Kidney (tissue), 14 donors: ENCODE data around the gene NFIL3. TPM values are rescaled to one million over a fixed set of nuclear protein-coding genes. Genes with fewer than 3 reads are reported as not detected.

Experiments
- DNase-seq, 5 donors: peaks; one replicate each; pipeline ENCODE4 v3.0.0-alpha.2; 2013 to 2020
- FAIRE-seq: peaks from 2 replicates; lab custom pipeline; 2012; peaks lifted over from hg19 to GRCh38; lab: Jason Lieb, UNC
- H3K27ac ChIP-seq, 2 donors: one replicate each; pipeline ENCODE4 v1.7.0; 2013; ENCODE audit warnings: low read depth in 2 of 2, low read length in 2 of 2, inconsistent platforms in 1 of 2
- H3K27me3 ChIP-seq: one replicate; pipeline ENCODE4 v1.7.1; 2013; ENCODE audit warnings: low read length, inconsistent platforms; ENCODE audit not compliant: control insufficient read depth, insufficient read depth
- H3K36me3 ChIP-seq, 3 donors: one replicate each; pipeline versions ENCODE4 v1.7.0 to v1.7.1; 2013; ENCODE audit warnings: low read length in 3 of 3, control low read depth in 1 of 3, inconsistent platforms in 1 of 3; ENCODE audit not compliant: insufficient read depth in 3 of 3, control insufficient read depth in 2 of 3
- H3K4me1 ChIP-seq, 3 donors: one replicate each; pipeline versions ENCODE4 v1.7.0 to v1.7.1; 2013; ENCODE audit warnings: low read length in 3 of 3, inconsistent platforms in 1 of 3, low read depth in 1 of 3; ENCODE audit not compliant: control insufficient read depth in 2 of 3, insufficient read depth in 2 of 3
- H3K4me3 ChIP-seq, 3 donors: one replicate each; pipeline versions ENCODE4 v1.7.0 to v1.8.1; 2013; ENCODE audit warnings: low read length in 3 of 3, control low read depth in 1 of 3, inconsistent platforms in 1 of 3
- H3K9ac ChIP-seq, 3 donors: one replicate each; pipeline versions ENCODE4 v1.7.0 to v1.7.1; 2013; ENCODE audit warnings: low read length in 3 of 3, control low read depth in 1 of 3, inconsistent platforms in 1 of 3
- H3K9me3 ChIP-seq, 3 donors: one replicate each; pipeline versions ENCODE4 v1.7.0 to v1.7.1; 2013; ENCODE audit warnings: low read length in 3 of 3, control low read depth in 1 of 3, inconsistent platforms in 1 of 3; ENCODE audit not compliant: control insufficient read depth in 2 of 3, insufficient read depth in 1 of 3
- CTCF ChIP-seq: IDR thresholded peaks from 3 replicates; pipeline ENCODE4 v1.5.1; 2012; ENCODE audit warnings: mild to moderate bottlenecking, moderate library complexity, borderline replicate concordance; ENCODE audit not compliant: insufficient read depth; ENCODE audit errors: extremely low read depth
- intact Hi-C: fragments of 100-400 bp; cut with DNase I; formaldehyde crosslinking; loops from one replicate; pipeline ENCODE4 v1.11.1; 2022
- polyA plus RNA-seq: library from polyadenylated mRNA; stranded (reverse); fragments of 350-450 nt; fragmentation: Illumina TruSeq; extraction: RNeasy Lipid Tissue Mini Kit (QIAGEN cat#74804); gene quantifications from one replicate; pipeline ENCODE4 v1.2.3, GENCODE V29; 2014; ENCODE audit warnings: low read depth, low replicate concordance; ENCODE audit not compliant: insufficient read depth
- total RNA-seq: library from RNA; stranded (reverse); fragmentation: NEBNext Ultra II Directional; extraction: Animal tissue kit (Norgen Biotek cat#: 25700); gene quantifications from one replicate; pipeline ENCODE4 v1.2.1, GENCODE V29; 2021
- donor health status: control.
- donor health status: control.
- donor health status: control.
- donor health status: control.
- donor health status: control.
- donor health status: DM: yes; HTN: yes; CAD: no.
- donor health status: Normal renal cell carcinoma (clear cell type).

NFIL3 gene
- total and polyA plus RNA-seq, 2 donors from 2014 or later: 16.7 to 31.3 TPM

DNA sequence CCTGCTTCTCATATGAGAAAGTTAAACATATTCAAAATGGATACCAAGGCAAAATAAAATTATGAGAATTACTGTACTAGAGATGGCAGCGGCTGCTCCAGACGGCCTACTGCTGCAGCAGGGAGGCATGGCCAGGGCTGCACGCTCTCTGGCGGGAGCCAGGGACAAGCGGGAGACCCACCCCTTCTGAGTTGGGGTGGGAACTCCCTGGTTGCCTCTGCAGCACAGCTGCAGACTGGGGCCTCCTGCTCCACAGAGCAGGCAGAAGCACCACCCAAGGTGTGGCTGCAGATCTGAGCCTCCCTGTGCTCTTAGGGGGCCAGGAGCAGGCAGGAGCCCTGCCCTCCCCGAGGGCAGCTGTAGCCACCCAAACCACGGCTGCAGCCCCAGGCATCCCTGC is 59.6 kb downstream of the NFIL3 start:
- Histone ChIP-seq H3K36me3 (no peaks in the 10 kb centered on the region), H3K9ac (no peak overlapping the region), H3K4me3 (no peak overlapping the region), H3K27me3 (no peaks in the 10 kb centered on the region), H3K27ac (no peak overlapping the region), H3K9me3 (no peaks in the 10 kb centered on the region), H3K4me1 (peaks cover 2 to 12% (median 9%) of the 10 kb centered on the region in 3 donors)
- no peak for DNase-seq
- TF ChIP-seq CTCF: no peak
- no peak for FAIRE-seq
- intact Hi-C loops: no loop called here

DNA sequence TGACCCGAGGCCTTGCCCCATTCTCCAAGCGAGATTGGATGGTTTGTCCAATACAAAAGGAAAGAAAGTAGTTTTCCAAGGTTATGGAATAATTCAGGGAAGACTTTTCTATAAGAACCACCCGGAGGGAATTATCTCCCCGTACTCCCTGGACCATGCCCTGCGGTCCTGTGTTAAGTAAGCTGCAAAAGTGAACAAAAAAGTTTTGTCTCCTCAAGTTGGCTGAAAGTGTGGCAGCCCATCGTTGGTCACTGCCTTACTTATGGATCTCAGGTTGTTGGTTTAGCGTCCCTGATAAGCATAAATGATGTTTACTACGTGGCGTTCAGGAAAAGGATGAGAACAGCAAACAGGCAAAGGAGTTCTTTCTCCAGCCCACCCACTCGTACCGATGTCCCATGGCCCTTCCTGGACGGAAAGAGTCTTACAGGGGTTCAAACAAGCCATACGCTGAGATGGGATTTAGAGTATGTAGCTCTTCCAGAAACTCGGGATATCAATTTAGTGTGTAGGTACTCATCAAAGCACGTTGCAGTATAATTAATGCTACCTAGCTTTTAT is 61.5 kb downstream of the NFIL3 start:
- FAIRE-seq: no peak
- no peak for TF ChIP-seq CTCF
- Histone ChIP-seq H3K36me3 (peaks cover 0 to 1% (median 0%) of the 10 kb centered on the region in 3 donors), H3K9ac (peak overlapping the region in 2 of 3 donors; percentile 19 to 60), H3K4me3 (peak overlapping the region; percentile 60 to 89 (median 71)), H3K4me1 (peaks cover 2 to 16% (median 14%) of the 10 kb centered on the region in 3 donors), H3K9me3 (no peaks in the 10 kb centered on the region), H3K27ac (peak overlapping the region; percentile 33 to 45), H3K27me3 (no peaks in the 10 kb centered on the region)
- DNase-seq: no peak
- intact Hi-C loops: no loop called here

GRCh38 chr9:91361291-91362050 is 62.2 kb downstream of the NFIL3 start, which contains the start of gene AUH:
Gene AUH, minus strand, starts transcription at chr9:91361918. Its CDS starts 29 bp downstream, at chr9:91361889.
- Histone ChIP-seq H3K4me1 (peaks cover 2 to 16% (median 14%) of the 10 kb centered on the region in 3 donors), H3K27me3 (no peaks in the 10 kb centered on the region), H3K9ac (peak within 1 kb of the TSS; percentile 57 to 88 (median 86)), H3K4me3 (peak within 1 kb of the TSS; percentile 88 to 89 (median 88)), H3K9me3 (no peaks in the 10 kb centered on the region), H3K36me3 (peaks cover 0 to 3% (median 0%) of the 10 kb centered on the region in 3 donors), H3K27ac (peak within 1 kb of the TSS; percentile 88 to 89)
- no peak for FAIRE-seq
- TF ChIP-seq CTCF: no peak
- peak; percentile 90 to 95 (median 93) for DNase-seq
- intact Hi-C loops: no loop called here
